Lung (tissue), 12 donors: ENCODE results near the gene OOSP1. TPM values are rescaled to one million over a fixed set of nuclear protein-coding genes. Genes with fewer than 3 reads are reported as not detected.

ENCODE experiments used
- ATAC-seq: fragments of 200-7000 bp; cut with Tn5 transposase; one replicate; pipeline ENCODE4 v1.9.1; 2020; ENCODE audit warnings: moderate number of reproducible peaks; ENCODE audit not compliant: insufficient read depth, low FRiP score
- DNase-seq, 3 donors: peaks; one replicate each; pipeline ENCODE4 v3.0.0-alpha.2; 2013 to 2017
- H3K27ac ChIP-seq, 2 donors: one replicate each; pipeline ENCODE4 v1.5.1; 2013; ENCODE audit warnings: mild to moderate bottlenecking in 2 of 2, moderate library complexity in 2 of 2, control low read depth in 1 of 2, inconsistent platforms in 1 of 2, low read depth in 1 of 2, low read length in 1 of 2
- H3K27me3 ChIP-seq, 3 donors: one replicate each; pipeline ENCODE4 v1.5.1; 2013; ENCODE audit warnings: low read length in 2 of 3; ENCODE audit not compliant: control insufficient read depth in 3 of 3, insufficient read depth in 3 of 3
- H3K36me3 ChIP-seq, 4 donors: one replicate each; pipeline ENCODE4 v1.5.1; 2013; ENCODE audit warnings: low read length in 4 of 4, mild to moderate bottlenecking in 1 of 4, moderate library complexity in 1 of 4; ENCODE audit not compliant: control insufficient read depth in 4 of 4, insufficient read depth in 4 of 4
- H3K4me1 ChIP-seq, 5 donors: one replicate each; pipeline ENCODE4 v1.5.1; 2013; ENCODE audit warnings: low read length in 5 of 5, mild to moderate bottlenecking in 2 of 5, moderate library complexity in 1 of 5; ENCODE audit not compliant: control insufficient read depth in 5 of 5, insufficient read depth in 5 of 5
- H3K4me3 ChIP-seq: one replicate; pipeline ENCODE4 v1.5.1; 2013; ENCODE audit warnings: mild to moderate bottlenecking, control low read depth, moderate library complexity
- H3K9ac ChIP-seq, 2 donors: one replicate each; pipeline ENCODE4 v1.5.1; 2013; ENCODE audit warnings: low read length in 2 of 2, control low read depth in 1 of 2; ENCODE audit not compliant: insufficient read depth in 1 of 2
- H3K9me3 ChIP-seq, 4 donors: one replicate each; pipeline ENCODE4 v1.5.1; 2013; ENCODE audit warnings: low read length in 3 of 4, mild to moderate bottlenecking in 1 of 4, moderate library complexity in 1 of 4; ENCODE audit not compliant: control insufficient read depth in 4 of 4, insufficient read depth in 3 of 4
- WGBS, 2 donors: extraction: QIAGEN DNeasy Blood & Tissue Kit; methylation state at CpG; one replicate each; pipeline ENCODE4 v1.1.7; 2013; 5-methylcytosine and 5-hydroxymethylcytosine counted together
- polyA plus RNA-seq, 2 donors: library from polyadenylated mRNA; stranded (reverse); fragments of 200-250 nt; gene quantifications; one replicate each; pipeline ENCODE4 v1.2.1, GENCODE V29; 2013
- total RNA-seq, 2 donors: library from RNA; depleted of rRNA in 1 of 2; stranded (reverse); fragments of >200 nt in 1 of 2; gene quantifications; one replicate each; pipeline ENCODE4 v1.2.1, GENCODE V29; 2014 to 2021
- TF ChIP-seq, protein P1 (sequence below): IDR thresholded peaks from 2 replicates; pipeline ENCODE4 v1.5.1; 2012; ENCODE audit warnings: mild to moderate bottlenecking; ENCODE audit errors: control extremely low read depth, extremely low read depth
- donor health status: control.
- donor health status: control.
- donor health status: Bipolar disorder and iron deficiency.
- donor health status: healthy.
- donor health status: DM: yes; HTN: yes; CAD: no.

Gene OOSP1
- total and polyA plus RNA-seq, 4 donors: not detected

DNA sequence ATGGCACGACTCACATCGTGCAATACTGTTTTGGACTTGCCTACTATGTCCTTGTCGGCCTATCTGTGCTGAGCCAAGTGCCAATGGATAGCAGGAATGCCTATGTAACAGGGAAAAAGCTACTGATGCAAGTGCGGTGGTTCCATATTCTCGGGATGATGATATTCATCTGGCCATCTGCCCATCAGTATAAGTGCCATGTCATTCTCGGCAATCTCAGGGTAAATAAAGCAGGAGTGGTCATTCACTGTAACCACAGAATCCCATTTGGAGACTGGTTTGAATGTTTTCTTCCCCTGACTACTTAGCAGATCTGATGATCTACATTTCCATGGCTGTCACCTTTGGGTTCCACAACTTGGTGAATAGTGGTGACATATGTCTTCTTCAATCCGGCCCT lies 39.6 kb upstream of the OOSP1 start:
- H3K4me3 ChIP-seq: no peak overlapping the region
- H3K36me3 ChIP-seq: no peaks in the 10 kb centered on the region
- ATAC-seq (no peak), DNase-seq (no peak)
- H3K27me3 ChIP-seq: no peaks in the 10 kb centered on the region
- TF ChIP-seq, protein P1, sequence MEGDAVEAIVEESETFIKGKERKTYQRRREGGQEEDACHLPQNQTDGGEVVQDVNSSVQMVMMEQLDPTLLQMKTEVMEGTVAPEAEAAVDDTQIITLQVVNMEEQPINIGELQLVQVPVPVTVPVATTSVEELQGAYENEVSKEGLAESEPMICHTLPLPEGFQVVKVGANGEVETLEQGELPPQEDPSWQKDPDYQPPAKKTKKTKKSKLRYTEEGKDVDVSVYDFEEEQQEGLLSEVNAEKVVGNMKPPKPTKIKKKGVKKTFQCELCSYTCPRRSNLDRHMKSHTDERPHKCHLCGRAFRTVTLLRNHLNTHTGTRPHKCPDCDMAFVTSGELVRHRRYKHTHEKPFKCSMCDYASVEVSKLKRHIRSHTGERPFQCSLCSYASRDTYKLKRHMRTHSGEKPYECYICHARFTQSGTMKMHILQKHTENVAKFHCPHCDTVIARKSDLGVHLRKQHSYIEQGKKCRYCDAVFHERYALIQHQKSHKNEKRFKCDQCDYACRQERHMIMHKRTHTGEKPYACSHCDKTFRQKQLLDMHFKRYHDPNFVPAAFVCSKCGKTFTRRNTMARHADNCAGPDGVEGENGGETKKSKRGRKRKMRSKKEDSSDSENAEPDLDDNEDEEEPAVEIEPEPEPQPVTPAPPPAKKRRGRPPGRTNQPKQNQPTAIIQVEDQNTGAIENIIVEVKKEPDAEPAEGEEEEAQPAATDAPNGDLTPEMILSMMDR: no peak
- H3K9me3 ChIP-seq: peaks cover 0 to 4% (median 0%) of the 10 kb centered on the region in 4 donors
- no peak overlapping the region for H3K27ac ChIP-seq
- WGBS, 2 donors: 84 to 93% methylated on average over 7 of the region's 7 CpGs
- no peaks in the 10 kb centered on the region for H3K4me1 ChIP-seq
- no peak overlapping the region for H3K9ac ChIP-seq

DNA sequence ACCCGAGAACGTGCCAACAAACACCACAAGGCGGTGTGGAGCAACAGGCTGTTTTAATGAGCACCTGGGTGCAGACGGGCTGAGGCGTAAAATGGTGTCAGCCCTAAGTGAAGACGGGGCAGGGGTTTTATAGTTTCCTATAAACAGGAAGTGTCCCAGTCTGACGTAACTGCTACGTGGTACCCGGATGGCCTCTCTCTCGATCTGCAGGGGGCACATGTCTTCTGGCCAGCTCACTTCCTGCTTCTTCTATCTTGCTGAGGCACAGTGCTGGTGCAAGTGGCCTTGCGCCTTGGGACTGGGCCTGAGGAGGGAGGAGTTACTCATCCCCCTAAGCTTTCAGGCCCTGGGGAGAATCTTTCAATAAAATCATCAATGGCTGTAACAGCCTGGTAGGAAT lies 38.7 kb upstream of the OOSP1 start:
- Histone ChIP-seq H3K9me3 (peaks cover 0 to 4% (median 0%) of the 10 kb centered on the region in 4 donors), H3K27ac (no peak overlapping the region), H3K36me3 (no peaks in the 10 kb centered on the region), H3K4me1 (no peaks in the 10 kb centered on the region), H3K9ac (no peak overlapping the region), H3K27me3 (no peaks in the 10 kb centered on the region), H3K4me3 (no peak overlapping the region)
- TF ChIP-seq, protein P1: no peak
- DNase-seq (no peak), ATAC-seq (no peak)
- WGBS, 2 donors: 58 to 70% methylated on average over 11 of the region's 11 CpGs

DNA sequence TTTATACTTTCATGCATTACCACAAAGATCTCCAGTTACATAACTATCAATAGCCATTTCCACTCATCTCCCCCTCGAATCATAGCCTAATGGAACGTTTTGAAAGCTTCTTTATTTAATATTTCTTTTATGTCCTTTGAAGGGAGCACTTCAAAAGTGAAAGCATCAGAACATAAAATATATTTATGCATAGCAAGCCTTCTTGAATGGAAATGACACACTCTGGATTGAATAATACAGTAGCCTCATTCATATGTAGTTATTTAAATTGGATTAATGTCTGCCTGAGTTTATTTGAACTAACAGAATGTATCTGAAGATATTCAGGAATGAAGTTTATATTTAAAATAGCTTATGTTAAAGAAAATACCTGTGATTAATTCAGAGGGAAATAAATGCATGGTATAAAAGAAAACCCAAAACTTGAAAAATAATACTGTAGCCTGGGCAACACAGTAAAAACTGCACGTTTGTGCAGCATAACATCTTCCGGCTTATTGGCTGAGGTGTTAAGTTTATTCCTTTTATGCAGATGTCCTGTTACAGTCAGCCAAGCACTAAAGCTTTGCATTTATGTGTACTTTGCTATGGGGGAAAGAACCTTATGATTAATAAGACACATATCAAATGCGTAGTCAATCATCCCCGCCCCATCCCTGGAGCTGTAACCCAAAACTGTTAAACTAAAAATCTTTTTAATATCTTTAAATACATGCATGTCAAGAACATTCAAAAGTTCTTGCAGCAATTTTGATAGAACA lies 37.7 kb upstream of the OOSP1 start:
- WGBS, 2 donors: 77 to 88% methylated on average over 6 of the region's 6 CpGs
- no peak overlapping the region for H3K9ac ChIP-seq
- no peaks in the 10 kb centered on the region for H3K27me3 ChIP-seq

More for the DNA sequence above, 37.7 kb upstream of the OOSP1 start:
- ATAC-seq (no peak), DNase-seq (no peak)
- Histone ChIP-seq H3K4me3 (no peak overlapping the region), H3K36me3 (no peaks in the 10 kb centered on the region), H3K27ac (no peak overlapping the region), H3K9me3 (peaks cover 0 to 4% (median 0%) of the 10 kb centered on the region in 4 donors), H3K4me1 (no peaks in the 10 kb centered on the region)
- TF ChIP-seq, protein P1: no peak
